ENCODE results near the gene IFNL3. TPM values are rescaled to one million over a fixed set of nuclear protein-coding genes. Genes with fewer than 3 reads are reported as not detected.
"Not testable (repeated sequence)": the region's sequence is repeated elsewhere in the genome, so short reads cannot be mapped to it uniquely, and the experiment has no call there.

IFNL3 gene
- total and polyA plus RNA-seq, 4 donors, result not detected

DNA sequence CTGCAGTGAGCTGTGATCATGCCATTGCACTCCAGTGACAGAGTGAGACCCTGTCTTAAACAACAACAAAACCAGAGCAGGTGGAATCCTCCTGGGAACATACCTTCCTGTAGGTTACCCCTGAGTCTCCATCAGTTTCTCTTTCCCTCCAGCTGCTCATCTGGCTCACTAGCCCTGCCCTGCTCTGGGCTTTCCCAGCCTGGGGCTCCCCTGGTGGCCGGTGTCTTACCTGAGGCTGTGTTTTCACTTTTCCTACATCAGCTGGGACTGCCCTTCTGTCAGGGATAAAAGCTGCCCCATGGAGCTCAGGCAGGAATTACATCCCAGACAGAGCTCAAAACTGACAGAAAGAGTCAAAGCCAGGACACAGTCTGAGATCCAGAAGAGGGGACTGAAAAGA lies 23.3 kb upstream of the IFNL3 start, which contains the start of gene IFNL2:
IFNL2 (plus strand) TSS at position 312 of the 400 bp plus-strand sequence. CDS start 173 bp downstream, outside the sequence.
- not testable (repeated sequence) for H3K4me3 ChIP-seq (ENCODE audit: low read depth in 1 of 3, low read length in 3 of 3); DNase-seq (ENCODE audit: low spot score)
- WGBS, result no CpG with 5 or more reads among the region's 1 CpG

GRCh38 chr19:39265321-39265916 lies 20.6 kb upstream of the IFNL3 start:
- TF ChIP-seq, protein P1, sequence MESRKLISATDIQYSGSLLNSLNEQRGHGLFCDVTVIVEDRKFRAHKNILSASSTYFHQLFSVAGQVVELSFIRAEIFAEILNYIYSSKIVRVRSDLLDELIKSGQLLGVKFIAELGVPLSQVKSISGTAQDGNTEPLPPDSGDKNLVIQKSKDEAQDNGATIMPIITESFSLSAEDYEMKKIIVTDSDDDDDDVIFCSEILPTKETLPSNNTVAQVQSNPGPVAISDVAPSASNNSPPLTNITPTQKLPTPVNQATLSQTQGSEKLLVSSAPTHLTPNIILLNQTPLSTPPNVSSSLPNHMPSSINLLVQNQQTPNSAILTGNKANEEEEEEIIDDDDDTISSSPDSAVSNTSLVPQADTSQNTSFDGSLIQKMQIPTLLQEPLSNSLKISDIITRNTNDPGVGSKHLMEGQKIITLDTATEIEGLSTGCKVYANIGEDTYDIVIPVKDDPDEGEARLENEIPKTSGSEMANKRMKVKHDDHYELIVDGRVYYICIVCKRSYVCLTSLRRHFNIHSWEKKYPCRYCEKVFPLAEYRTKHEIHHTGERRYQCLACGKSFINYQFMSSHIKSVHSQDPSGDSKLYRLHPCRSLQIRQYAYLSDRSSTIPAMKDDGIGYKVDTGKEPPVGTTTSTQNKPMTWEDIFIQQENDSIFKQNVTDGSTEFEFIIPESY (IDR thresholded peaks at IDR 0.05), result no peak
- TF ChIP-seq SP1 (IDR thresholded peaks at IDR 0.05), result no peak
- TF ChIP-seq RXRA (IDR thresholded peaks at IDR 0.05), result no peak
- TF ChIP-seq TAF1 (conservative IDR thresholded peaks at IDR 0.05), result no peak
- no peak for TF ChIP-seq YY1 (IDR thresholded peaks at IDR 0.05)
- no peak for TF ChIP-seq HNF4G (IDR thresholded peaks at IDR 0.05)
- TF ChIP-seq, protein P2, sequence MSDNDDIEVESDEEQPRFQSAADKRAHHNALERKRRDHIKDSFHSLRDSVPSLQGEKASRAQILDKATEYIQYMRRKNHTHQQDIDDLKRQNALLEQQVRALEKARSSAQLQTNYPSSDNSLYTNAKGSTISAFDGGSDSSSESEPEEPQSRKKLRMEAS (IDR thresholded peaks at IDR 0.05), result no peak
- Histone ChIP-seq H3K27ac (ENCODE audit: low read depth in 1 of 2, low read length in 2 of 2) (no peak overlapping the region), H3K4me3 (ENCODE audit: low read depth in 1 of 3, low read length in 3 of 3) (no peak overlapping the region), H3K9me3 (ENCODE audit: control insufficient read depth in 4 of 4, low read length in 3 of 4) (no peaks in the 10 kb centered on the region), H3K36me3 (ENCODE audit: control insufficient read depth in 4 of 4, insufficient read depth in 3 of 4, low read depth in 1 of 4, low read length in 3 of 4) (no peaks in the 10 kb centered on the region), H3K4me1 (ENCODE audit: control insufficient read depth in 4 of 4, insufficient read depth in 4 of 4, low read length in 3 of 4) (peaks cover 5 to 19% (median 15%) of the 10 kb centered on the region in 4 donors), H3K27me3 (ENCODE audit: control insufficient read depth in 4 of 4, insufficient read depth in 4 of 4, low read length in 3 of 4) (no peaks in the 10 kb centered on the region), H3K9ac (ENCODE audit: low read depth in 1 of 2, low read length in 2 of 2) (no peak overlapping the region)
- 43% methylated on average over 39 of the region's 39 CpGs for WGBS
- no peak for DNase-seq (ENCODE audit: low spot score)

More for the DNA sequence above, 23.3 kb upstream of the IFNL3 start, which contains the start of gene IFNL2:
- not testable (repeated sequence) for H3K27me3 ChIP-seq (ENCODE audit: control insufficient read depth in 4 of 4, insufficient read depth in 4 of 4, low read length in 3 of 4); H3K27ac ChIP-seq (ENCODE audit: low read depth in 1 of 2, low read length in 2 of 2); H3K9me3 ChIP-seq (ENCODE audit: control insufficient read depth in 4 of 4, low read length in 3 of 4); H3K36me3 ChIP-seq (ENCODE audit: control insufficient read depth in 4 of 4, insufficient read depth in 3 of 4, low read depth in 1 of 4, low read length in 3 of 4); H3K9ac ChIP-seq (ENCODE audit: low read depth in 1 of 2, low read length in 2 of 2)
- peaks cover 5 to 19% (median 15%) of the 10 kb centered on the region in 4 donors for H3K4me1 ChIP-seq (ENCODE audit: control insufficient read depth in 4 of 4, insufficient read depth in 4 of 4, low read length in 3 of 4)

GRCh38 chr19:39264306-39265290 lies 19.8 kb upstream of the IFNL3 start:
- Histone ChIP-seq H3K27ac (ENCODE audit: low read depth in 1 of 2, low read length in 2 of 2) (no peak overlapping the region), H3K9me3 (ENCODE audit: control insufficient read depth in 4 of 4, low read length in 3 of 4) (no peaks in the 10 kb centered on the region), H3K4me3 (ENCODE audit: low read depth in 1 of 3, low read length in 3 of 3) (no peak overlapping the region), H3K4me1 (ENCODE audit: control insufficient read depth in 4 of 4, insufficient read depth in 4 of 4, low read length in 3 of 4) (peaks cover 5 to 19% (median 15%) of the 10 kb centered on the region in 4 donors), H3K27me3 (ENCODE audit: control insufficient read depth in 4 of 4, insufficient read depth in 4 of 4, low read length in 3 of 4) (no peaks in the 10 kb centered on the region), H3K36me3 (ENCODE audit: control insufficient read depth in 4 of 4, insufficient read depth in 3 of 4, low read depth in 1 of 4, low read length in 3 of 4) (no peaks in the 10 kb centered on the region), H3K9ac (ENCODE audit: low read depth in 1 of 2, low read length in 2 of 2) (no peak overlapping the region)
- 12% methylated on average over 102 of the region's 102 CpGs for WGBS
- no peak for DNase-seq (ENCODE audit: low spot score)
- no peak for TF ChIP-seq REST (IDR thresholded peaks at IDR 0.05)
- no peak for TF ChIP-seq HNF4A (conservative IDR thresholded peaks at IDR 0.05)
- no peak for TF ChIP-seq FOXA2 (IDR thresholded peaks at IDR 0.05)
